Islet of Langerhans (tissue), 1 donor: ENCODE results near the gene TYSND1.
"Not testable (repeated sequence)": the region's sequence is repeated elsewhere in the genome, so short reads cannot be mapped to it uniquely, and the experiment has no call there.

Source experiments
- FAIRE-seq: peaks from one replicate; lab custom pipeline; 2011; peaks lifted over from hg19 to GRCh38; lab: Jason Lieb, UNC

Gene TYSND1

GRCh38 chr10:70163448-70163847, 16.9 kb upstream of the TYSND1 start:
- no peak for FAIRE-seq

DNA sequence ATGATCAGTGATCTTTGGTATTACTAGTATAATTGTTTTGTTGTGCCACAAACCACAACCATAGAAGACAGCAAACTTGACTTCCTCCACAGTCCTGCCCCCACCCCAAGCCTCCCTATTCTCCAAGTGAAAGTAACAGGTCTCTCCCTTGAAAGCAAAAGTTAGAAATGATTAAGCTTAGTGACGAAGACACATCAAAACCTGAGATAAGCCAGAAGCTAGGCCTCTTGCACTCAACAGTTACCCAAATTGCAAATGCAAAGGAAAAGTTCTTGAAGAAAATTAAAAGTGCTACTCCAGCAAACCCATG, 16.3 kb upstream of the TYSND1 start:
- FAIRE-seq, result no peak

GRCh38 chr10:70162151-70162891, 15.8 kb upstream of the TYSND1 start:
- FAIRE-seq, result no peak

DNA sequence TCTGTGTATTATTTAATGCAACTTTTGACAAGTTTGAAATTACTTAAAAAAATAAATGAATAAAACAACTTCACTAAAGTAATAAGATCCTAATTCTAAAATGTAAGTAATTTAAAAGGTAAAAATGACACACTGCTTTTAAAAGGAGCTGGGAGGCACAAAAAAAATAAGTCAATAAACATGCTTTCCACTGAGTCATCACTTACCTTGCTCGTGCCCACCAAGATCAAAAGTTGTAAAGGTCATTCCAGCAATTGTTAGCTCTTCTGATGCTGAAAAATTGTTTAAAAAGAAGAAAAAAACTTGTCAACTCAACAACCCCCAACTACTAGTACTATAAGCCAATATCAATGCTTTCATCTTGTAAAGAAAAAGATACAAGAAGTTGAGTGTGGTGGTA, 14.3 kb upstream of the TYSND1 start:
- FAIRE-seq, result no peak

DNA sequence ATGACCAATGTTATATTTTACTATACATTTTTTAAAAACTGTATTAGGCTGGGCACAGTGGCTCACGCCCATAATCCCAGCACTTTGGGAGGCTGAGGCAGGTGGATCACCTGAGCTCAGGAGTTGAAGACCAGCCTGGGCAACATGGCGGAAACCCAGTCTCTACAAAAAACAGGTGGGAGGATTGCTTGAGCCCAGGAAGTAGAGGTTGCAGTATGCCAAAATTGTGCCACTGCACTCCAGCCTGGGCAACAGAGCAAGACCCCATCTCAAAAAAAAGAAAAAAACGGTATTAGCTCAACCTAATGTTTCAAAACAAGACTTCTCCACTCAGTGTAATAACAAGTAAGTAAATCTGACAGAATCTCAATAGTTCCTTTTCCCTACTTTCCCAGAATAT, 12.9 kb upstream of the TYSND1 start:
- FAIRE-seq, result not testable (repeated sequence)

DNA sequence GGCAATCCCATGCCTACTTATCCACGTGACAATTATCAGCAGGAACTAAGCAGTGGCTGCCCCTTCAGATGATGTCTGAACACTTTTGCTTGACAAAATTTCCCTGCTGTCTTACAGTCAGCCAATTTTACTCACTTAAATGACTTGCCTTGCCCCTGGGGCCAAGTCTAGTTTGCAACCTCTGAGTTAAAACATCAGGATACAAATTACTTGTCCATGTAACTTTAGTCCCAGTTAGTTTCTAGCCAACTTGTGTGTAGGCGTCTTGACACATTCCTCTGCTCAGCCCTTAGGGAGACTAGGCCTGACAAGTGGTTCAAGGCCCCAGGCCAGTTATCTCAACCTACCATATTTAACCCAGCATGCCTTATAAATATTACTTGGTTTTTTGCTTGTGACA, 11.6 kb upstream of the TYSND1 start:
- FAIRE-seq, result no peak

GRCh38 chr10:70155255-70155838, 8.8 kb upstream of the TYSND1 start:
- FAIRE-seq, result no peak

GRCh38 chr10:70148516-70148915, 2.0 kb upstream of the TYSND1 start:
- FAIRE-seq, result no peak

- no peak for FAIRE-seq
Observed at GRCh38 chr10:70147259-70147625, 742 bp upstream of the TYSND1 start.

DNA sequence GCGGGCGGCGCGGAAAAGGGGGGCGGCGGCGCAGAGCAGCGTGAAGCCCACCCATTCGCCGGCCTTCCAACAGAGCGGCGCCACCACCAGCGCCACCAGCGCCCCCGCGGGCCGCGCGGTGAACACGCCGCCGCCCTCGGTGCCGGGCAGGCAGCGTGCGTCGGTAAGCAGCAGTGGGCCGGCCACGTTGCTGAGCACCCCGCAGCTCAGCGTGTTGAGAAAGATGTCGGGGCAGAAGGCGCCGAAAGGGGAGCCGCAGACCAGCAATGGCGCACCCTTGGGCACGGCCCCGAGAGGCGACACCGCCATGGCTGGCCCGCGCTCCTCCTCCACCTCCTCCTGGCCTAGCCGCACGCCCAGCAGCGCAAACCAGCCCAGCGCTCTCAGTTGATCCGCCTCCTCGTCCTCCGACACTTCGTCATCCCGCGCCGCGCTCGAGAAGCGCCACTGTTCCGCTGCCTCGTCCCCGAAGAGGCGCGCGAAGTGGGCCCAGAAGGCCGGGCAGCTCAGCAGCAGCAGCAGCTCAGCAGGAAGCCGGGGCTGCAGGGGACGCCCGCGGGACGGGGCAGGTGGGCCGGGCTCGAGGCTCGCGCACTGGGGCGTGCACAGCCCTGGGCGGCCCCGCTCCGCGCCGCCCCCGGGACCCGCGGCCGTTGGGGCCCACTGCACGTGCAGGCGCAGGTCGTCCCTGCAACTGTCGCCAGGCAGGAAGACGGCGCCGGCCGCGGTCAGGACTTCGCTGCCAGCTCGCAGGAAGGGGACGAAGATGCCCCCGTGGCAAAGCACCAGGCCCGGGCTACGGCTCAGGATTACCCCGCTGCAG, 623 bp downstream of the TYSND1 start:
- FAIRE-seq, result no peak

DNA sequence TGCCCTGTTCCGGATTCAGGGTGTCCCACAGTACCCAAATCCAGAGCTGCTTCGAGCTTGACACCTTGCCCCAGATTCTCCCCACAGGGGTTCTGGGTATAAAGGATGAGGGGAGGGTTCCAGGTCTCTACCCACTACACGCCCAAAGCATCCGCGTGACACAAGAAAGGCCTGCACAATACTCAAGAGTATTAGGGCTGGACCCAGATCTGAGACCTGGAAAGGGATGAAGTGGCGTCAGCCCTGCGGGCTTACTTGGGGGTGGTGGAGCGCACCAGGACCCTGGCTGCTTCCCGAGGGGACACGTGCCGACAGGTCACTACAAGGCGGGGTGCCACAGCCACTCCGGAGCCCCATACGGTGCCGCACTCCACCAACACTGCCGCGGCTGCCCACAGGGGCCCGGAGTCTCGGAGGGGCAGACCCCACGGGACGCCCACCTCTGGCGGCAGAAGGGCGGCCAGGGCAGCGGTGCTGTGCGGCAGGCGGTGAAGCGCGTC, 1.3 kb downstream of the TYSND1 start:
- no peak for FAIRE-seq

DNA sequence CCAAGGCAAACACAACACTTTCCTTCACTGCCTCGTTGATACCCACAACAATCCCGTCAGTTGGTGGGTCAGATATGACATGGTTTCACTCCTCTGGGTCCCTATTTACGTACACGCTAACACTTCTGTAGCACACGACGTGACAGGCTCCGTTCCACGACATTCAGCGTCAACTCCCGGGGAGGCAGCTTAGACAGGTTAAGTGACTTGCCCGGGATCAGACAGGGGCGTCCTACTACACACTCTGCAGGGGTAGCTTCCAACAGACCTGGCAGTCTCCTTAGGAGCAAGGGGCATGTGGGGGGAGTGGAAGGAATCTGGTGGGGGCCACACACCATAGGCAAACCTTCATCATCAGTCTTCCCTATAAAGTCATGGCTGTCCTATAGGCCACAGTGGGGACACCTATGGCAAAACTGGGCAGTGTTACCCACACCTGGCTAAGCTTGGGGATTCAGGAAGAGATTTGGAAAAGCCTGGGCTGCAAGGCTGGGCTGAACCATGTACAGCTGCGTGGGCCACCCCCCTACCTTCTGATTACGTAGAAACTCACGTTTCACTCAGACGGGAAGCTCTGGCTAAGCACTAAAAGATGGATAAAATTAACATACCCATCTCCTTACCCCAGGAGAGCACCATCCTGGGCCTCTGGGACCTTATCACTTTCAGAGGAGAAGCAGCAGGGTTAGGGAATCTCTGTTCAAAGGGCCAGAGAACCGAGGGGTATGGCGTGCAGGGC, 2.0 kb downstream of the TYSND1 start:
- no peak for FAIRE-seq

GRCh38 chr10:70142555-70142954, 3.9 kb downstream of the TYSND1 start:
- FAIRE-seq, result no peak

- no peak for FAIRE-seq
Observed at GRCh38 chr10:70140297-70140696, 6.2 kb downstream of the TYSND1 start.

GRCh38 chr10:70139997-70140250, 6.6 kb downstream of the TYSND1 start:
- FAIRE-seq, result no peak

DNA sequence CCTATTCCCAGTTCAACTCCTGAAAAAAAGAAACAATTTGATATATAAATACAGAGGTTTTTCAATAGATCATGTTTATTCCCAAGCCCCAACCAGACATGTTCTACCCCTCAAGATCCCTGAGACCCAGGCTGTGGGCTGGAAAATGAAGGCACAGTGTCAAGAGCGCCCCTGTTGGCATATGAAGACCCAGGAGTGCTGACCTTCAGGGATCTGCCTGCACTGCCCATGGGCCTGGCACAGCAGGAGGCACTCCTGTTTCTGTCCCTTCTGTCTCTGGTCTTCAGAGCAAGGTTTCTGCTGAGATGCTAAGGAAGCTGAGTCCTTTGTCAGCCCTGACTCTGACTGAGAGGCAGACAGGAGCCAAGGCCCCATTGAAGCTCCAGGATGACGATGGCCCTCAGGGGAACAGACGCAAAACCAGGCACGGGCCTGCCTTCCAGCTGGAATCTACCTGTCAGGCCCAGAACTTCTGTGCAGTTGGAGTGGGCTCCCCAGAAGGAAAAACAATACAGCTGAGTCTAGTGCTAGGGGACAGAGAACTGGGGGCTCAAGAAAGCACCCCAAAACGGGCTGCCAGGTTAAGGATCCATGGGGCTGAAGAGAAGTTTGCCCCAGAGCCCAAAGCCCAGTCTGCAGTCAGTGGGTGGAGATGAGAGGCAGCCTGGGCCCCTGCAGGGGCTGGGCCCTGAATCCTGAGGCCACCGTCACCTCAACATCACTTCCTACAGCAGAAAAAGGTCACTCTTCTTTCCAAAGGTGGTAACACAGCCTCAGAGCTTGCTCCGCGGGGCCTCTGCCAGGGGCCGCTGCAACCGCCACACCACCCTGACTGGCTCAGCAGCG, 7.1 kb downstream of the TYSND1 start:
- FAIRE-seq, result no peak

DNA sequence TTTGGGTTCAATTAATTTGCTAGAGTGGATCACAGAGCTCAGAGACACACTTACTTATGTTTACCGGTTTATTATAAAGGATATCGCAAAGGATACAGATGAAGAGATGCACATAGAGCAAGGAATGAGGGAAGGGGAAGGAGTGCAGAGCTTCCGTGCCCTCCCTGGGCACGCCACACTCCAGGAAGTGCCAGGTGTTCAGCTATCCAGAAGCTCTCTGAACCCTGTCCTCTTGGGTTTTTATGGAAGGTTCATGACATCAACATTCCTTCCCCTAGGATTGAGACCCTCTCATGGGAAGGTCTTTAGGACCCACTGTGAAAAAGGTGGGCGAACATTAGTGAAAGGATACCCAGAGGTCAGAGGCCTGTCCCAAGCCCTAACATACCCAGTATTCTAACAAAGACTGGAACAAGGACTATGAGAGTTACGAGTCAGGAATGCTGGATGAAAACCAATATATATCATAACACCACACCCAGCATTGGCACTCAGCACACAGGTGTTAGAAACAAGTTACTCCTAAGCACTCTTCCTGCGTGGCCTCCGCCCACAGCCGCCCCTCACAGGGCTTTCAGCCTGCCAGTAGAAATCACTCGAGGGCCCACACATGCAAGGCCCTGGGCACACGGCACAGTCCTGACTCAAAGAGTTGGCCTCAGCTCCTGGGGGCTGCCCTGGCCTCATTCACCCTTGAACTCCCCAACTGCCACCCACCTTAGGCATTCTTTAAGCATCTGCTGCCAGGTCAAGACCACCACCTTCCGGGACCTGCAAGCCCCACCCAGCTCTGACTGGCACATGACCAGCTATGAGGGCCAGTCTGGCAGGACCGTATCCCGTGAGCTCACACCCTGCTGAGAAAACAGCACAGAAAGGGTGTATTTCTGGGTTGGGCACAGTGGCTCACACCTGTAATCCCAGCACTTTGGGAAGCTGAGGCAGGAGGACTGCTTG, 8.3 kb downstream of the TYSND1 start:
- no peak for FAIRE-seq

- FAIRE-seq, result no peak
Observed at GRCh38 chr10:70137135-70137534, 9.4 kb downstream of the TYSND1 start.

DNA sequence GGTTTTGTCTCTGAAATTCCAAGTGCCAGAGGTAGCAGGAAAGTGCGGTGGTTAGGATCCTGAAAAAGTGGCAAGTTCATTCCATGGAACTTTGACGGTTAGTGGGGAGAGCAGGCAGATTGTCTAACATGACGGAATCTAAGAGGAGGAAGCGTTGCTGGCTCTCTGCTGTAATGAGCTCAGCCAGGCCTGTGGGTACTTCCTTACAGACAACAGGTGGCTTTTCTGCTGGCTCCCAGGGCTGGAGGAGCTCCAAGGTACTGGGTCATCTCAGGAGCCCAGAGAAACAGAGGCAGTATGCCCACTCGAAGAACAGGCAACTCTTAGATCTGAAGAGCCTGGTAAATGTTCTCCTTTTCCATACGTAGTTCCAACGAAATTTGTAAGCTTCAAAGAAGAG, 10.8 kb downstream of the TYSND1 start:
- no peak for FAIRE-seq

GRCh38 chr10:70135046-70135445, 11.5 kb downstream of the TYSND1 start:
- no peak for FAIRE-seq
